HepG2 (cell line): ENCODE measurements around the gene PDE9A. TPM values are rescaled to one million over a fixed set of nuclear protein-coding genes. Genes with fewer than 3 reads are reported as not detected.

Source experiments
- ATAC-seq: fragments of 200-7000 bp; cut with Tn5 transposase; 3 replicates; pipeline ENCODE4 v1.9.1; 2020; ENCODE audit warnings: mild to moderate bottlenecking, moderate library complexity
- BruUV-seq: library from RNA; stranded (reverse); fragments of 400-500 nt; replicated peaks from 2 replicates; lab custom pipeline; 2021; lab: Mats Ljungman, UMichigan
- CTCF ChIA-PET: fragments of 300-600 bp; formaldehyde crosslinking; extraction: SDS; loops from one replicate; lab custom pipeline; 2021; ENCODE audit warnings: low total read pairs, inconsistent platforms, low intra/inter-chr PET ratio; lab: Yijun Ruan, JAX
- POLR2A ChIA-PET: fragments of 350-600 bp; sonication (Branson Sonifier 250); formaldehyde crosslinking; loops from one replicate; lab custom pipeline; 2020; ENCODE audit warnings: antibody characterized with exemption, inconsistent platforms; lab: Yijun Ruan, JAX
- DNase-seq: peaks from one replicate; pipeline ENCODE4 v3.0.0-alpha.2; 2015; ENCODE audit warnings: low spot score
- FAIRE-seq: peaks from 3 replicates; lab custom pipeline; 2011; peaks lifted over from hg19 to GRCh38; lab: Jason Lieb, UNC
- H2AFZ ChIP-seq: one replicate; pipeline ENCODE4 v1.6.1; 2011; ENCODE audit warnings: low read length, inconsistent platforms
- H3K27ac ChIP-seq: fragments of 300-600 bp; 3 replicates; pipeline ENCODE4 v1.8.0; 2011; ENCODE audit warnings: mixed run types, mild to moderate bottlenecking, mixed read lengths, low read length, inconsistent platforms; ENCODE audit not compliant: insufficient read depth; ENCODE audit errors: extremely low read length
- H3K27me3 ChIP-seq, 2 experiments: fragments of 200-600 bp in 1 of 2; 2 replicates in 1 of 2; 3 replicates in 1 of 2; pipeline versions ENCODE4 v1.6.0 to v1.8.0; 2011; ENCODE audit warnings: low read length in 2 of 2, mild to moderate bottlenecking in 2 of 2, moderate library complexity in 2 of 2, inconsistent platforms in 1 of 2; ENCODE audit not compliant: insufficient read depth in 2 of 2, control insufficient read depth in 1 of 2
- H3K36me3 ChIP-seq, 2 experiments: fragments of 200-600 bp in 1 of 2; replicated peaks in 1 of 2; 2 replicates in 1 of 2; 3 replicates in 1 of 2; pipeline versions ENCODE4 v1.5.1 to v1.8.0; 2011; ENCODE audit warnings: low read length in 2 of 2, inconsistent platforms in 1 of 2; ENCODE audit not compliant: insufficient read depth in 2 of 2, control insufficient read depth in 1 of 2
- H3K4me1 ChIP-seq: 2 replicates; pipeline ENCODE4 v1.5.1; 2012; ENCODE audit warnings: low read length, inconsistent platforms; ENCODE audit not compliant: insufficient read depth
- H3K4me2 ChIP-seq: 2 replicates; pipeline ENCODE4 v1.6.0; 2011; ENCODE audit warnings: low read depth, low read length, inconsistent platforms
- H3K4me3 ChIP-seq, 3 experiments: fragments of 200-600 bp in 1 of 3; sonication (generic), shearing (Covaris generic) in 1 of 3; replicated peaks in 1 of 3; 2 replicates each; pipeline ENCODE4 v1.5.1; 2011 to 2016; ENCODE audit warnings: low read length in 3 of 3, inconsistent platforms in 2 of 3, low read depth in 2 of 3, mild to moderate bottlenecking in 2 of 3, control low read depth in 1 of 3, mixed read lengths in 1 of 3; ENCODE audit not compliant: insufficient read depth in 1 of 3
- H3K79me2 ChIP-seq: one replicate; pipeline ENCODE4 v1.6.1; 2011; ENCODE audit warnings: low read length, inconsistent platforms; ENCODE audit not compliant: insufficient read depth
- H3K9ac ChIP-seq: 2 replicates; pipeline ENCODE4 v1.6.0; 2011; ENCODE audit warnings: mild to moderate bottlenecking, low read depth, low read length, inconsistent platforms; ENCODE audit not compliant: insufficient read depth
- H3K9me3 ChIP-seq: 2 replicates; pipeline ENCODE4 v1.5.1; 2012; ENCODE audit warnings: mild to moderate bottlenecking, low read length
- H4K20me1 ChIP-seq: 2 replicates; pipeline ENCODE4 v1.6.0; 2011; ENCODE audit warnings: inconsistent platforms, mild to moderate bottlenecking, low read length, moderate library complexity; ENCODE audit not compliant: insufficient read depth
- AKAP8 ChIP-seq: sonication (generic); formaldehyde crosslinking; IDR thresholded peaks from 2 replicates; pipeline ENCODE4 v1.5.1; 2020; ENCODE audit warnings: mild to moderate bottlenecking, missing genetic modification reagents
- ESRRA ChIP-seq: sonication (generic); formaldehyde crosslinking; IDR thresholded peaks from 2 replicates; pipeline ENCODE4 v1.5.1; 2020; ENCODE audit warnings: mild to moderate bottlenecking, low read depth, missing genetic modification reagents
- HNF4G ChIP-seq, 2 experiments: sonication (generic) in 1 of 2; formaldehyde crosslinking in 1 of 2; IDR thresholded peaks; 2 replicates each; pipeline versions ENCODE4 v1.4.0 to v1.6.1; 2011 to 2020; ENCODE audit warnings: borderline replicate concordance in 2 of 2, low read depth in 2 of 2, mild to moderate bottlenecking in 2 of 2, low read length in 1 of 2, missing genetic modification reagents in 1 of 2, moderate library complexity in 1 of 2
- MATR3 ChIP-seq: sonication (generic); formaldehyde crosslinking; IDR thresholded peaks from 2 replicates; pipeline ENCODE4 v1.4.0; 2020; ENCODE audit warnings: missing genetic modification reagents
- TERF1 ChIP-seq: sonication (generic); formaldehyde crosslinking; IDR thresholded peaks from 2 replicates; pipeline ENCODE4 v1.8.0; 2022; ENCODE audit warnings: mild to moderate bottlenecking, missing genetic modification reagents, moderate library complexity
- USF2 ChIP-seq, 2 experiments: sonication (generic) in 1 of 2; formaldehyde crosslinking in 1 of 2; IDR thresholded peaks; 2 replicates each; pipeline versions ENCODE4 v1.5.1 to v1.6.1; 2011 to 2020; ENCODE audit warnings: borderline replicate concordance in 1 of 2, low read depth in 1 of 2, low read length in 1 of 2, mild to moderate bottlenecking in 1 of 2, missing genetic modification reagents in 1 of 2, moderate library complexity in 1 of 2
- ZBTB1 ChIP-seq: sonication (generic); formaldehyde crosslinking; IDR thresholded peaks from 2 replicates; pipeline ENCODE4 v1.4.0; 2020; ENCODE audit warnings: missing genetic modification reagents, borderline replicate concordance
- ZNF597 ChIP-seq: sonication (generic); formaldehyde crosslinking; IDR thresholded peaks from 2 replicates; pipeline ENCODE4 v1.5.0; 2020; ENCODE audit warnings: missing genetic modification reagents
- WGBS: methylation state at CpG from one replicate; pipeline ENCODE4 v1.1.6; 2017; ENCODE audit warnings: low lambda C conversion rate; 5-methylcytosine and 5-hydroxymethylcytosine counted together
- in situ Hi-C: cut with HindIII; loops from 2 replicates; pipeline ENCODE4 v1.10.0; 2017; ENCODE audit warnings: low pct_unique_long_range_greater_than_20kb; ENCODE audit not compliant: extremely low pct_ligation_motif_present
- intact Hi-C: fragments of 100-400 bp; cut with micrococcal nuclease; formaldehyde crosslinking; loops from one replicate; pipeline ENCODE4 v1.10.0; 2022; ENCODE audit not compliant: unreplicated experiment
- polyA plus RNA-seq, 8 experiments: library from polyadenylated mRNA; depleted of rRNA in 3 of 8; stranded (reverse) in 7 of 8; unstranded in 1 of 8; fragments of >200 nt; fragmentation: Illumina TruSeq in 4 of 8; extraction: Trizol in 4 of 8; gene quantifications; 2 replicates each; pipeline versions ENCODE4 v1.2.1 to v1.2.3, GENCODE V29; 2011 to 2016; ENCODE audit warnings: low read depth in 4 of 8, missing spikeins in 1 of 8, mixed read lengths in 1 of 8; ENCODE audit not compliant: insufficient read depth in 1 of 8
- total RNA-seq, 5 experiments: library from RNA; depleted of rRNA; stranded (reverse); fragments of >200 nt; fragmentation: Illumina TruSeq; extraction: Trizol; gene quantifications; 2 replicates each; pipeline ENCODE4 v1.2.3, GENCODE V29; 2016; ENCODE audit warnings: low read depth in 1 of 5

The PDE9A gene
- total and polyA plus RNA-seq, 2 of the 13 experiments (the other 11 are each of a cell fraction or from before 2014, with no cell fraction given), result 4.6 to 19.7 TPM

- Histone ChIP-seq H3K9ac (no peak overlapping the region), H3K4me1 (peaks cover 10% of the 10 kb centered on the region), H3K27me3 (no peaks in the 10 kb centered on the region), H3K36me3 (peaks cover 0 to 2% of the 10 kb centered on the region in 2 experiments; a peak in 1 of 5 replicates), H3K79me2 (no peaks in the 10 kb centered on the region), H4K20me1 (no peaks in the 10 kb centered on the region), H2AFZ (no peak overlapping the region), H3K4me3 (no peak overlapping the region), H3K27ac (no peak overlapping the region), H3K4me2 (no peak overlapping the region), H3K9me3 (no peaks in the 10 kb centered on the region)
- ChIA-PET CTCF (no interaction called here), POLR2A (no interaction called here)
- intact Hi-C loops (no loop called here), in situ Hi-C loops (loop anchor here (25.0 kb wide), 1 partner anchor 90 kb away; the partner anchor contains the start of gene PDE9A)
- FAIRE-seq (no peak), DNase-seq (no peak), ATAC-seq (no peak)
- no TSS peak for BruUV-seq
- TF ChIP-seq ZNF597 (no peak), ZBTB1 (CRISPR knock-in tag) (no peak), AKAP8 (no peak), HNF4G (IDR thresholded peaks at IDR 0.05; ENCODE audit: borderline replicate concordance, low read depth, low read length) (no peak), HNF4G (CRISPR knock-in tag; IDR thresholded peaks at IDR 0.05; ENCODE audit: borderline replicate concordance, low read depth) (no peak), USF2 (IDR thresholded peaks at IDR 0.05; ENCODE audit: low read depth, low read length) (no peak), USF2 (CRISPR knock-in tag; IDR thresholded peaks at IDR 0.05; ENCODE audit: borderline replicate concordance) (no peak), MATR3 (CRISPR knock-in tag) (no peak), TERF1 (CRISPR knock-in tag) (no peak), ESRRA (no peak)
- 98% methylated on average over 9 of the region's 9 CpGs for WGBS
These were observed 98.4 kb downstream of the PDE9A start for GRCh38 chr21:42751866-42752265.
